Duodenal mucosa (tissue), 2 donors: Measurements from ENCODE around the gene PNPLA8.
A peak's percentile ranks its signal among the peaks of the same experiment; 100 is the strongest.

Experiments used
- H3K27ac ChIP-seq: one replicate; pipeline ENCODE4 v1.7.0; 2013; ENCODE audit warnings: low read depth, low read length
- H3K27me3 ChIP-seq, 2 donors: one replicate each; pipeline ENCODE4 v1.7.0; 2013; ENCODE audit warnings: low read length in 2 of 2, control low read depth in 1 of 2; ENCODE audit not compliant: insufficient read depth in 2 of 2, control insufficient read depth in 1 of 2
- H3K36me3 ChIP-seq, 2 donors: one replicate each; pipeline ENCODE4 v1.7.0; 2013; ENCODE audit warnings: low read length in 2 of 2, control low read depth in 1 of 2; ENCODE audit not compliant: insufficient read depth in 2 of 2, control insufficient read depth in 1 of 2
- H3K4me1 ChIP-seq, 2 donors: one replicate each; pipeline ENCODE4 v1.7.0; 2013; ENCODE audit warnings: low read length in 2 of 2, control low read depth in 1 of 2; ENCODE audit not compliant: insufficient read depth in 2 of 2, control insufficient read depth in 1 of 2
- H3K4me3 ChIP-seq, 2 donors: one replicate each; pipeline ENCODE4 v1.7.0; 2013; ENCODE audit warnings: low read length in 2 of 2, low read depth in 1 of 2
- H3K9ac ChIP-seq, 2 donors: one replicate each; pipeline ENCODE4 v1.7.0; 2013; ENCODE audit warnings: low read length in 2 of 2, low read depth in 1 of 2
- H3K9me3 ChIP-seq, 2 donors: one replicate each; pipeline ENCODE4 v1.7.0; 2013; ENCODE audit warnings: low read length in 2 of 2, control low read depth in 1 of 2; ENCODE audit not compliant: control insufficient read depth in 1 of 2

PNPLA8 gene, protein sequence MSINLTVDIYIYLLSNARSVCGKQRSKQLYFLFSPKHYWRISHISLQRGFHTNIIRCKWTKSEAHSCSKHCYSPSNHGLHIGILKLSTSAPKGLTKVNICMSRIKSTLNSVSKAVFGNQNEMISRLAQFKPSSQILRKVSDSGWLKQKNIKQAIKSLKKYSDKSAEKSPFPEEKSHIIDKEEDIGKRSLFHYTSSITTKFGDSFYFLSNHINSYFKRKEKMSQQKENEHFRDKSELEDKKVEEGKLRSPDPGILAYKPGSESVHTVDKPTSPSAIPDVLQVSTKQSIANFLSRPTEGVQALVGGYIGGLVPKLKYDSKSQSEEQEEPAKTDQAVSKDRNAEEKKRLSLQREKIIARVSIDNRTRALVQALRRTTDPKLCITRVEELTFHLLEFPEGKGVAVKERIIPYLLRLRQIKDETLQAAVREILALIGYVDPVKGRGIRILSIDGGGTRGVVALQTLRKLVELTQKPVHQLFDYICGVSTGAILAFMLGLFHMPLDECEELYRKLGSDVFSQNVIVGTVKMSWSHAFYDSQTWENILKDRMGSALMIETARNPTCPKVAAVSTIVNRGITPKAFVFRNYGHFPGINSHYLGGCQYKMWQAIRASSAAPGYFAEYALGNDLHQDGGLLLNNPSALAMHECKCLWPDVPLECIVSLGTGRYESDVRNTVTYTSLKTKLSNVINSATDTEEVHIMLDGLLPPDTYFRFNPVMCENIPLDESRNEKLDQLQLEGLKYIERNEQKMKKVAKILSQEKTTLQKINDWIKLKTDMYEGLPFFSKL

GRCh38 chr7:108525985-108526767 lies at the start of gene PNPLA8:
Gene PNPLA8, minus strand, starts transcription at chr7:108526135. Its CDS starts 10,644 bp downstream, at chr7:108515491.
- Histone ChIP-seq H3K27ac (peak within 1 kb of the TSS; percentile 91), H3K4me1 (peaks cover 19 to 32% of the 10 kb centered on the region in 2 donors), H3K36me3 (no peaks in the 10 kb centered on the region), H3K27me3 (no peaks in the 10 kb centered on the region), H3K4me3 (peak within 1 kb of the TSS; percentile 92 to 94), H3K9ac (peak within 1 kb of the TSS; percentile 97 to 99), H3K9me3 (no peaks in the 10 kb centered on the region)

- H3K4me3 ChIP-seq: no peak overlapping the region
- peaks cover 0 to 5% of the 10 kb centered on the region in 2 donors for H3K4me1 ChIP-seq
- peaks cover 0 to 9% of the 10 kb centered on the region in 2 donors for H3K9me3 ChIP-seq
- H3K9ac ChIP-seq: no peak overlapping the region
- H3K27ac ChIP-seq: no peak overlapping the region
- H3K36me3 ChIP-seq: peaks cover 20 to 34% of the 10 kb centered on the region in 2 donors
- H3K27me3 ChIP-seq: no peaks in the 10 kb centered on the region
Measured at GRCh38 chr7:108575156-108575555, 49.2 kb upstream of the PNPLA8 start.

- Histone ChIP-seq H3K36me3 (peaks cover 11 to 25% of the 10 kb centered on the region in 2 donors), H3K4me1 (peaks cover 12 to 15% of the 10 kb centered on the region in 2 donors), H3K27ac (no peak overlapping the region), H3K9ac (no peak overlapping the region), H3K27me3 (no peaks in the 10 kb centered on the region), H3K9me3 (no peaks in the 10 kb centered on the region), H3K4me3 (no peak overlapping the region)
Measured at GRCh38 chr7:108572480-108572879, 46.5 kb upstream of the PNPLA8 start.

- Histone ChIP-seq H3K27me3 (no peaks in the 10 kb centered on the region), H3K27ac (peak overlapping the region; percentile 97), H3K9me3 (no peaks in the 10 kb centered on the region), H3K4me3 (peak overlapping the region; percentile 92 to 93), H3K36me3 (peaks cover 11 to 16% of the 10 kb centered on the region in 2 donors), H3K4me1 (peaks cover 18% of the 10 kb centered on the region in 2 donors), H3K9ac (peak overlapping the region; percentile 94 to 96)
Measured at GRCh38 chr7:108570146-108570755, 44.3 kb upstream of the PNPLA8 start.

DNA sequence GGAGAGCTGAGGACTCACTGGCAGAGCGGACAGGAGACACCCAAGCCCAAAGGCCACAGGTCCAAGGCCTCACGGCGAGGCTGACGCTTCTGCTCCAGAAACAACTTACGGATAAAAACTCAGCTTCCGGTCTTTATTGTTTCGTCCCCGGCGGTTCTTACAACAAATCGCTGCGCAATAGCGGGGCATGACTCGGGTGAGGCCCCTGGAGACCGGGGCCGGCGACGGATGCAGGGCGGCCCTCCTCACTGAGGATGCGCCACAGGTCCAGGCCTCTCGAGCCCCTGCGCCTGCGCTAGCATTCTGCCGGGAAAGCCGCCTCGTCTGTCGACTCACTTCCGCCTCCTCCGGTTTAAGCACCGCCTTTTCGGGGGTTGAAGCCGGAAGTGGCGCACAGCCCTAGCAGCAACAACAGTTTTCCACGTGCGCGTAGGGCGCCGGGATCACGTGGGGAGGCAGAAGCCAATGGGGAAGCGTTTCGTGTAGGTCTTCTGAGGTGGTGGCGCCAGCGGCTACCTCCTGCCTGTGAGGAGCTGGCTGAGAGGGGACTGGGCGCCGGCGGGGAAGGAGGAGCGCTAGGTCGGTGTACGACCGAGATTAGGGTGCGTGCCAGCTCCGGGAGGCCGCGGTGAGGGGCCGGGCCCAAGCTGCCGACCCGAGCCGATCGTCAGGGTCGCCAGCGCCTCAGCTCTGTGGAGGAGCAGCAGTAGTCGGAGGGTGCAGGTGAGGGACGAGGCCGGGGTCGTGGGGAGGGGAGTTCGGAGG lies 43.6 kb upstream of the PNPLA8 start, which contains the start of the genes DNAJB9 and THAP5:
Gene DNAJB9, plus strand, starts transcription at position 494 of the 765 bp plus-strand sequence. CDS start 1,853 bp downstream, outside the sequence.
Gene THAP5, minus strand, starts transcription at position 326 of the 765 bp plus-strand sequence. Its CDS starts 137 bp downstream, at position 189.
- peak within 1 kb of the TSS; percentile 92 to 93 for H3K4me3 ChIP-seq
- peaks cover 18% of the 10 kb centered on the region in 2 donors for H3K4me1 ChIP-seq
- no peaks in the 10 kb centered on the region for H3K9me3 ChIP-seq
- H3K27ac ChIP-seq: peak within 1 kb of the TSS; percentile 97
- peaks cover 11% of the 10 kb centered on the region in 2 donors for H3K36me3 ChIP-seq
- no peaks in the 10 kb centered on the region for H3K27me3 ChIP-seq
- H3K9ac ChIP-seq: peak within 1 kb of the TSS; percentile 94 to 96

- Histone ChIP-seq H3K27me3 (no peaks in the 10 kb centered on the region), H3K4me1 (peaks cover 18% of the 10 kb centered on the region in 2 donors), H3K9me3 (no peaks in the 10 kb centered on the region), H3K4me3 (peak overlapping the region; percentile 87 to 92), H3K36me3 (peaks cover 11% of the 10 kb centered on the region in 2 donors), H3K27ac (peak overlapping the region; percentile 97), H3K9ac (peak overlapping the region; percentile 92 to 93)
Measured at GRCh38 chr7:108568801-108569380, 43.0 kb upstream of the PNPLA8 start.

- Histone ChIP-seq H3K9ac (no peak overlapping the region), H3K4me3 (no peak overlapping the region), H3K4me1 (peaks cover 12 to 18% of the 10 kb centered on the region in 2 donors), H3K27me3 (no peaks in the 10 kb centered on the region), H3K36me3 (no peaks in the 10 kb centered on the region), H3K9me3 (no peaks in the 10 kb centered on the region), H3K27ac (no peak overlapping the region)
Measured at GRCh38 chr7:108565987-108566386, 40.1 kb upstream of the PNPLA8 start.

- no peak overlapping the region for H3K9ac ChIP-seq
- H3K4me3 ChIP-seq: no peak overlapping the region
- H3K4me1 ChIP-seq: no peaks in the 10 kb centered on the region
- no peaks in the 10 kb centered on the region for H3K27me3 ChIP-seq
- H3K36me3 ChIP-seq: no peaks in the 10 kb centered on the region
- peaks cover 12 to 17% of the 10 kb centered on the region in 2 donors for H3K9me3 ChIP-seq
- H3K27ac ChIP-seq: no peak overlapping the region
Measured at GRCh38 chr7:108561047-108561619, 35.2 kb upstream of the PNPLA8 start.
